GM12878 (cell line): ENCODE data around the gene DCBLD2.

Source experiments
- BHLHE40 ChIP-seq, 2 experiments: fragments of 450-650 bp in 1 of 2; IDR thresholded peaks; 2 replicates each; pipeline ENCODE4 v1.6.1; 2011 to 2017; ENCODE audit warnings: low read depth in 2 of 2, borderline replicate concordance in 1 of 2, improper control_type of control experiment in 1 of 2, low read length in 1 of 2, mild to moderate bottlenecking in 1 of 2
- BRCA1 ChIP-seq: IDR thresholded peaks from 2 replicates; pipeline ENCODE4 v1.6.1; 2011; ENCODE audit warnings: low read depth, low read length, improper control_type of control experiment
- CHD4 ChIP-seq: fragments of 200-600 bp; sonication (generic); IDR thresholded peaks from 2 replicates; pipeline ENCODE4 v1.6.1; 2016; ENCODE audit warnings: mild to moderate bottlenecking
- GABPA ChIP-seq: IDR thresholded peaks from 2 replicates; pipeline ENCODE4 v1.6.1; 2014; ENCODE audit warnings: antibody characterized with exemption, low read depth, mild to moderate bottlenecking, inconsistent platforms
- RAD21 ChIP-seq: IDR thresholded peaks from 2 replicates; pipeline ENCODE4 v1.6.1; 2011; ENCODE audit warnings: mild to moderate bottlenecking, low read depth, low read length, moderate library complexity; ENCODE audit not compliant: insufficient read depth
- TAF1 ChIP-seq: IDR thresholded peaks from 2 replicates; pipeline ENCODE4 v1.6.1; 2011; ENCODE audit warnings: mild to moderate bottlenecking, low read depth, low read length, borderline replicate concordance
- ZNF274 ChIP-seq: IDR thresholded peaks from one replicate; pipeline ENCODE4 v1.8.0; 2011; ENCODE audit not compliant: insufficient read length, insufficient read depth
- TF ChIP-seq, protein P1 (sequence below), 3 experiments: IDR thresholded peaks in 2 of 3; conservative IDR thresholded peaks in 1 of 3; 2 replicates each; pipeline ENCODE4 v1.5.1; 2011; ENCODE audit warnings: low read depth in 3 of 3, low read length in 3 of 3, mild to moderate bottlenecking in 3 of 3, control low read depth in 2 of 3, moderate library complexity in 2 of 3, inconsistent platforms in 1 of 3, mixed read lengths in 1 of 3; ENCODE audit not compliant: control insufficient read depth in 2 of 3, insufficient read depth in 1 of 3; ENCODE audit errors: extremely low read depth in 1 of 3
- TF ChIP-seq, protein P2 (sequence below): IDR thresholded peaks from 2 replicates; pipeline ENCODE4 v1.6.1; 2012; ENCODE audit warnings: low read depth, low read length, improper control_type of control experiment
- TF ChIP-seq, protein P3 (sequence below): IDR thresholded peaks from 2 replicates; pipeline ENCODE4 v1.6.1; 2011; ENCODE audit warnings: borderline replicate concordance, low read depth, mild to moderate bottlenecking, moderate library complexity, mixed read lengths, low read length; ENCODE audit not compliant: insufficient read depth; ENCODE audit errors: extremely low read length

DNA sequence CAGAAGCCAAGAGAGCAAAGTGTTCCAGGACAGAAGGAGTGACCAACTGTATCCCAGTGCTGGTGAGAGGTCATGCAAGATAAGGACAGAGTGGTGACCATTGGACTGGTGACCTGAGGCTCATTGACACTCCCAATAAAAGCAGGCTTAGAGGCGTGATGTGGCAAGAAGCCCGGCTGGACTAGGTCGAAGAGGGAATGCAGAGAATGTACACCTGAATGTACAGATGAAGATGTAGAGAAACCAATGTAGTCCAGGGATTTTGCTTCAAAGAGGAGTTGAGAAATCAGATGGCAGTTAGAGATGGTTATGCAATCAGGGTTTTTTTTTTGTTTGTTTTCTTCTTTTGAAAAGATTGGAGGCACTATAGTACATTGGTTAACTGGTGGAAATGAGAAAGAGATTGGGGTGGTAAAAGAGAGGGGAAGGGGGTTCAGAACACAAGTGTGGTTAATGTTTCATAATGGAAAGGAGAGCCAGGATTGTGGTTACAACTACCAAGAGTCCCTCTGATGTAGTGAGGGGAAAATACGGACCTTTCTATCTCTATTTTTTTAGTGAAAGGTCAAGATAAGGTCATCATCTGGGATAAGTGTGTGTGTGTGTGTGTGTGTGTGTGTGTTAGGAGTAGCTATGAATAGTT lies 115.0 kb downstream of the DCBLD2 start:
- TF ChIP-seq, protein P1, sequence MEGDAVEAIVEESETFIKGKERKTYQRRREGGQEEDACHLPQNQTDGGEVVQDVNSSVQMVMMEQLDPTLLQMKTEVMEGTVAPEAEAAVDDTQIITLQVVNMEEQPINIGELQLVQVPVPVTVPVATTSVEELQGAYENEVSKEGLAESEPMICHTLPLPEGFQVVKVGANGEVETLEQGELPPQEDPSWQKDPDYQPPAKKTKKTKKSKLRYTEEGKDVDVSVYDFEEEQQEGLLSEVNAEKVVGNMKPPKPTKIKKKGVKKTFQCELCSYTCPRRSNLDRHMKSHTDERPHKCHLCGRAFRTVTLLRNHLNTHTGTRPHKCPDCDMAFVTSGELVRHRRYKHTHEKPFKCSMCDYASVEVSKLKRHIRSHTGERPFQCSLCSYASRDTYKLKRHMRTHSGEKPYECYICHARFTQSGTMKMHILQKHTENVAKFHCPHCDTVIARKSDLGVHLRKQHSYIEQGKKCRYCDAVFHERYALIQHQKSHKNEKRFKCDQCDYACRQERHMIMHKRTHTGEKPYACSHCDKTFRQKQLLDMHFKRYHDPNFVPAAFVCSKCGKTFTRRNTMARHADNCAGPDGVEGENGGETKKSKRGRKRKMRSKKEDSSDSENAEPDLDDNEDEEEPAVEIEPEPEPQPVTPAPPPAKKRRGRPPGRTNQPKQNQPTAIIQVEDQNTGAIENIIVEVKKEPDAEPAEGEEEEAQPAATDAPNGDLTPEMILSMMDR (IDR thresholded peaks at IDR 0.05 in 2 of 3, conservative IDR thresholded peaks at IDR 0.05 in 1 of 3; ENCODE audit: control insufficient read depth in 2 of 3, extremely low read depth in 1 of 3, insufficient read depth in 1 of 3, low read depth in 3 of 3, low read length in 3 of 3): no peak
- TF ChIP-seq, protein P2, sequence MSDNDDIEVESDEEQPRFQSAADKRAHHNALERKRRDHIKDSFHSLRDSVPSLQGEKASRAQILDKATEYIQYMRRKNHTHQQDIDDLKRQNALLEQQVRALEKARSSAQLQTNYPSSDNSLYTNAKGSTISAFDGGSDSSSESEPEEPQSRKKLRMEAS: no peak
- TF ChIP-seq BRCA1: no peak
- no peak for TF ChIP-seq GABPA
- no peak for TF ChIP-seq ZNF274
- TF ChIP-seq CHD4: no peak
- no peak for TF ChIP-seq BHLHE40 (IDR thresholded peaks at IDR 0.05; ENCODE audit: borderline replicate concordance in 1 of 2, low read depth in 2 of 2, low read length in 1 of 2)
- TF ChIP-seq RAD21: no peak
- no peak for TF ChIP-seq TAF1
- TF ChIP-seq, protein P3, sequence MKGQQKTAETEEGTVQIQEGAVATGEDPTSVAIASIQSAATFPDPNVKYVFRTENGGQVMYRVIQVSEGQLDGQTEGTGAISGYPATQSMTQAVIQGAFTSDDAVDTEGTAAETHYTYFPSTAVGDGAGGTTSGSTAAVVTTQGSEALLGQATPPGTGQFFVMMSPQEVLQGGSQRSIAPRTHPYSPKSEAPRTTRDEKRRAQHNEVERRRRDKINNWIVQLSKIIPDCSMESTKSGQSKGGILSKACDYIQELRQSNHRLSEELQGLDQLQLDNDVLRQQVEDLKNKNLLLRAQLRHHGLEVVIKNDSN: no peak
